CD4-positive, alpha-beta T cell (primary cell): ENCODE results near the gene ANTXR1. TPM values are rescaled to one million over a fixed set of nuclear protein-coding genes. Genes with fewer than 3 reads are reported as not detected.

ENCODE experiments used
- ATAC-seq: fragments of 200-7000 bp; cut with Tn5 transposase; one replicate; pipeline ENCODE4 v1.10.0; 2022; ENCODE audit warnings: mild to moderate bottlenecking; ENCODE audit not compliant: poor library complexity
- CTCF ChIA-PET: fragments of 350-600 bp; sonication (Branson Sonifier 250); formaldehyde crosslinking; loops from one replicate; lab custom pipeline; 2021; ENCODE audit warnings: antibody characterized with exemption, inconsistent platforms; lab: Charles Lee
- POLR2A ChIA-PET: fragments of 350-600 bp; sonication (Branson Sonifier 250); formaldehyde crosslinking; loops from one replicate; lab custom pipeline; 2021; ENCODE audit warnings: antibody characterized with exemption, inconsistent platforms; lab: Charles Lee
- DNase-seq, 14 experiments: peaks; one replicate each; pipeline ENCODE4 v3.0.0-alpha.2; 2013 to 2020; ENCODE audit warnings: mixed read lengths in 2 of 14
- H3K27ac ChIP-seq, 2 donors: one replicate each; pipeline versions ENCODE4 v1.5.1 to v1.7.0; 2013; ENCODE audit warnings: low read length in 2 of 2, low read depth in 1 of 2, mild to moderate bottlenecking in 1 of 2
- H3K27me3 ChIP-seq, 2 experiments: 1 replicate in 1 of 2; 2 replicates in 1 of 2; pipeline versions ENCODE4 v1.6.1 to v1.7.0; 2013; ENCODE audit warnings: low read length in 2 of 2, control low read depth in 1 of 2, mild to moderate bottlenecking in 1 of 2, moderate library complexity in 1 of 2; ENCODE audit not compliant: insufficient read depth in 2 of 2, control insufficient read depth in 1 of 2
- H3K36me3 ChIP-seq: one replicate; pipeline ENCODE4 v1.6.1; 2013; ENCODE audit warnings: low read length, control low read depth; ENCODE audit not compliant: insufficient read depth
- H3K4me1 ChIP-seq: one replicate; pipeline ENCODE4 v1.6.1; 2013; ENCODE audit warnings: low read length, control low read depth; ENCODE audit not compliant: insufficient read depth
- H3K4me3 ChIP-seq: one replicate; pipeline ENCODE4 v1.5.1; 2013; ENCODE audit warnings: mild to moderate bottlenecking, low read length, moderate library complexity
- H3K9me3 ChIP-seq, 2 experiments: 1 replicate in 1 of 2; 2 replicates in 1 of 2; pipeline versions ENCODE4 v1.6.1 to v1.7.0; 2013; ENCODE audit warnings: low read length in 2 of 2, mild to moderate bottlenecking in 2 of 2, control low read depth in 1 of 2, moderate library complexity in 1 of 2; ENCODE audit not compliant: control insufficient read depth in 1 of 2, insufficient read depth in 1 of 2
- H3K27ac Mint-ChIP-seq: one replicate; pipeline ENCODE4 v1.8.0; 2020; ENCODE audit warnings: mixed read lengths
- H3K27me3 Mint-ChIP-seq: one replicate; pipeline ENCODE4 v1.8.0; 2021; ENCODE audit warnings: mixed read lengths
- H3K36me3 Mint-ChIP-seq: one replicate; pipeline ENCODE4 v1.8.0; 2021; ENCODE audit warnings: low read depth, mixed read lengths
- H3K4me1 Mint-ChIP-seq: one replicate; pipeline ENCODE4 v1.8.0; 2021; ENCODE audit warnings: low read depth, mixed read lengths
- H3K4me3 Mint-ChIP-seq: one replicate; pipeline ENCODE4 v1.8.0; 2020; ENCODE audit warnings: mild to moderate bottlenecking, mixed read lengths
- H3K9me3 Mint-ChIP-seq: one replicate; pipeline ENCODE4 v1.8.0; 2020; ENCODE audit warnings: mixed read lengths
- CTCF ChIP-seq: fragments of 200-600 bp; IDR thresholded peaks from one replicate; pipeline ENCODE4 v1.8.0; 2022; ENCODE audit warnings: antibody characterized with exemption, mild to moderate bottlenecking
- intact Hi-C, 2 experiments: fragments of 100-400 bp; cut with DNase I in 1 of 2; cut with micrococcal nuclease in 1 of 2; formaldehyde crosslinking; loops; one replicate each; pipeline versions ENCODE4 v1.15.1 to v1.9.0; 2023 to 2025; cut with DNase I, micrococcal nuclease
- total RNA-seq, 174 experiments: library from RNA in 2 of 174; stranded (reverse) in 2 of 174; gene quantifications; one replicate each; pipeline ENCODE4 v1.2.3 and lab custom pipeline; 2021 to 2026

ANTXR1 gene
- total RNA-seq, 2 experiments from 2014 or later = not detected

DNA sequence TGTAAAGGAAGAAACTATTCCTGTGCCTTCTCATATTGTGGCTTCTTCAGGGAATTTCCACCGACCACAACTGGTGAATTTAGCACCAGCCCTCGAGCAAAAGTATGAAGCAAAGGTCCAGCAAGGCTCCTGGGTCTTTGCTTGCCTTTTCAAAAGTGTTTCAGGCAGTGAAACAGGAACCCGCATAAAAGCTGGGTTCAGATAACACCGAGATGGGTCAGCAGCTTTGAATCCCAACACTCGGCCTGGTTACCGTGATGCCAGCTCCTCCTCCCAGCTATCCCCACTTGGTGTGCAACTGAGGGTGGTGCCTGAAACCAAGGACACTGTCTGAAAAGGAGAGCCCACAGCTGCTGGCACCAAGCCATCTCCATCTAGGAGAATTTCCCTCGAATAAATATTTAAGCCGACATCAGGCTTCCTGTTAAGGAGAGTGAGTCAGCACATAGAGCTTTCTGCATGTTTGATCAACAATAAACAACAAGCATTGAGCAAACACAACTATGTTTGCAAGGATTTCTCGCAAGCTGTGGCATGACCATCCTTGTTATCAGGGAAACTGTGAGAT is 69.5 kb downstream of the ANTXR1 start:
- Mint-ChIP-seq H3K9me3 (no peaks in the 10 kb centered on the region), H3K27ac (no peak overlapping the region), H3K36me3 (no peaks in the 10 kb centered on the region), H3K4me3 (no peak overlapping the region), H3K4me1 (no peaks in the 10 kb centered on the region), H3K27me3 (peaks cover 22% of the 10 kb centered on the region)
- ATAC-seq (no peak), DNase-seq (peak in 2 of 14 experiments; percentile 22)
- intact Hi-C loops = no loop called here
- no peak overlapping the region for H3K4me3 ChIP-seq
- no peaks in the 10 kb centered on the region for H3K36me3 ChIP-seq
- CTCF ChIA-PET = no interaction called here
- no peaks in the 10 kb centered on the region for H3K9me3 ChIP-seq
- H3K4me1 ChIP-seq = no peaks in the 10 kb centered on the region
- POLR2A ChIA-PET = no interaction called here
- peaks cover under 1 to 3% of the 10 kb centered on the region in 2 experiments for H3K27me3 ChIP-seq
- no peak for TF ChIP-seq CTCF
- no peak overlapping the region for H3K27ac ChIP-seq

DNA sequence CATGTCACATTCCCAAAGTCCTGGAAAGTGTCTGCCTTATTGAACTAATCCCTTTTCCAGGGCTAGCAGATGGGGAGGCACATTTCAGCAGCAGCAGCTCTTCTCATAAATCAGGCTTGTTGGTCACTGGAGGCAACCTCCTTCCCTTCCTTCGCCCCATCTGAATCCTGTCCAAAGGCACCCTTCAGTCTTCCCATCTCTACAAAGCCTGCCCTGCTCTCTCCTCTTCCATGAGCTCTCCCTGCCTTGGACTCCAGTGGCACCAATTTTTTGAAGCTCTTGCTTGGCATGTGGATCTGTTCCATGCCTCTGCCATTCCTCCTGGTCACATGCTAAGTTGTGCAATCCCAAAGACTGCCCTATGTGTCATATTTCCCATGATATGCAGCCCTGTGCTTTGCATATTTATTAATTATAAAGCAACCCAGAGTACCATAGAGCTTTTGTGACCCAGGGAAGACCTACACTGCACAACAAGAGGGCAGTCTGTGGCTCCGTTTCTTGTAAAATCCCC is 70.3 kb downstream of the ANTXR1 start:
- CTCF ChIA-PET = no interaction called here
- no peaks in the 10 kb centered on the region for H3K9me3 ChIP-seq
- Mint-ChIP-seq H3K27ac (no peak overlapping the region), H3K4me1 (no peaks in the 10 kb centered on the region), H3K4me3 (no peak overlapping the region), H3K27me3 (peaks cover 22% of the 10 kb centered on the region), H3K9me3 (no peaks in the 10 kb centered on the region), H3K36me3 (no peaks in the 10 kb centered on the region)
- no peaks in the 10 kb centered on the region for H3K4me1 ChIP-seq
- POLR2A ChIA-PET = no interaction called here
- no peak overlapping the region for H3K4me3 ChIP-seq
- ATAC-seq (no peak), DNase-seq (peak in 2 of 14 experiments; percentile 7 to 9)
- H3K36me3 ChIP-seq = no peaks in the 10 kb centered on the region
- no peak overlapping the region for H3K27ac ChIP-seq
- peaks cover 3 to 8% of the 10 kb centered on the region in 2 experiments for H3K27me3 ChIP-seq
- intact Hi-C loops = no loop called here
- no peak for TF ChIP-seq CTCF

GRCh38 chr2:69084492-69084891 is 71.5 kb downstream of the ANTXR1 start:
- H3K4me1 ChIP-seq = no peaks in the 10 kb centered on the region
- CTCF ChIA-PET = interaction anchor here (0.7 kb wide), 1 partner anchor 1340 kb away, joined by 3 read pairs; no protein-coding TSS in a partner anchor
- no peak for DNase-seq
- H3K9me3 Mint-ChIP-seq = no peaks in the 10 kb centered on the region
- no peak overlapping the region for H3K27ac ChIP-seq
- intact Hi-C loops = no loop called here
- peaks cover 5 to 15% of the 10 kb centered on the region in 2 experiments for H3K27me3 ChIP-seq
- peaks cover 19% of the 10 kb centered on the region for H3K27me3 Mint-ChIP-seq
- TF ChIP-seq CTCF = no peak
- H3K4me3 Mint-ChIP-seq = no peak overlapping the region
- H3K4me1 Mint-ChIP-seq = no peaks in the 10 kb centered on the region
- POLR2A ChIA-PET = no interaction called here
- H3K36me3 ChIP-seq = no peaks in the 10 kb centered on the region
- no peaks in the 10 kb centered on the region for H3K9me3 ChIP-seq
- no peak overlapping the region for H3K4me3 ChIP-seq
- H3K27ac Mint-ChIP-seq = no peak overlapping the region
- ATAC-seq = no peak
- H3K36me3 Mint-ChIP-seq = no peaks in the 10 kb centered on the region
